Melanocyte of skin (primary cell): ENCODE measurements around the gene NEU2. TPM values are rescaled to one million over a fixed set of nuclear protein-coding genes. Genes with fewer than 3 reads are reported as not detected.

Experiments used
- total RNA-seq, 2 donors: library from RNA; depleted of rRNA; stranded (reverse); fragments of >200 nt; gene quantifications; 2 replicates each; pipeline ENCODE4 v1.2.3, GENCODE V29; 2012

The NEU2 gene
- not detected for total RNA-seq

GRCh38 chr2:233032551-233033320 lies at the start of gene NEU2:
NEU2 (plus strand) TSS chr2:233032672; CDS start chr2:233032672, 0 bp downstream.

GRCh38 chr2:233013027-233013461 lies 19.4 kb upstream of the NEU2 start, which contains the start of gene NGEF:
NGEF (minus strand) TSS chr2:233013256; CDS start chr2:232974890, 38,366 bp downstream.

DNA sequence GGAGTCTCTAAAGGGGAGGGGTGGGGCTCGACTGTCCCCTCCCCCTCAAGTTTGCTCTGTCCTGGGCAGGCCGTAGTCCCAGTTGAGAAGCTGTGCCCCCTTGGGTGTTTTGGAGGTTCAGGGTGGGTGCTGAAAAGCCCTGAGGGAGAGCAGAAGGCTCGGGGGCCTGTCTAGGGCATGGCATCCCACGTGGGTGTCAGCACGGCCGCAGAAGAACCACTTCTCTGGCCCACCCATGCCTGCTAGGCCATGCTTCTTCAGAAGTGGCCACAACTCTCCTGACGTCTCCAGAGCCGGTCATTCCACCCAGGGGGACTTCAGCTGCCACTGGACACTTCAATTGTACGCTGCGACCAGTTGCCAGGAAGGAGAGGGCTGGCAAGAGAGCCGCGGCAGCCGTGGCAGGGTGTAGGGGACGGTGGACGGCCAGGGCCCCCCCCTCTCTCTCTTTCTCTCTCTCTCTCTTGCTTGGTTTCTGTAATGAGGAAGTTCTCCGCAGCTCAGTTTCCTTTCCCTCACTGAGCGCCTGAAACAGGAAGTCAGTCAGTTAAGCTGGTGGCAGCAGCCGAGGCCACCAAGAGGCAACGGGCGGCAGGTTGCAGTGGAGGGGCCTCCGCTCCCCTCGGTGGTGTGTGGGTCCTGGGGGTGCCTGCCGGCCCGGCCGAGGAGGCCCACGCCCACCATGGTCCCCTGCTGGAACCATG lies 27.5 kb downstream of the NEU2 start, which contains the start of gene INPP5D:
TSS of gene INPP5D (plus strand) at position 546 of the 704 bp plus-strand sequence. CDS start at position 683, 137 bp downstream.

Other genes with a start within 250 kb of the NEU2 start
- 1 to 10 TPM in 1 of 2 donors, under 1 TPM in 1; 0.33 to 2.8 TPM for gene SNORC, start 162.4 kb upstream of the NEU2 start, total RNA-seq
- gene NGEF, start 19.4 kb upstream of the NEU2 start, total RNA-seq, result not detected
- gene INPP5D, start 27.7 kb downstream of the NEU2 start, total RNA-seq, result not detected
- gene ATG16L1, start 219.0 kb downstream of the NEU2 start, total RNA-seq, result 10 to 100 TPM; 32.0 to 39.6 TPM